GM19395 (cell line): Measurements from ENCODE around the gene B4GALT5.
"Not testable (repeated sequence)": the region's sequence is repeated elsewhere in the genome, so short reads cannot be mapped to it uniquely, and the experiment has no call there.

Source experiments
- ATAC-seq: cut with Tn5 transposase; IDR thresholded peaks from one replicate; pipeline ENCODE4 v1.9.1; 2021; ENCODE audit warnings: mild to moderate bottlenecking, moderate library complexity; ENCODE audit not compliant: unreplicated experiment

Gene B4GALT5

GRCh38 chr20:49631061-49631716, 82.5 kb downstream of the B4GALT5 start:
- ATAC-seq: peak; percentile 54

DNA sequence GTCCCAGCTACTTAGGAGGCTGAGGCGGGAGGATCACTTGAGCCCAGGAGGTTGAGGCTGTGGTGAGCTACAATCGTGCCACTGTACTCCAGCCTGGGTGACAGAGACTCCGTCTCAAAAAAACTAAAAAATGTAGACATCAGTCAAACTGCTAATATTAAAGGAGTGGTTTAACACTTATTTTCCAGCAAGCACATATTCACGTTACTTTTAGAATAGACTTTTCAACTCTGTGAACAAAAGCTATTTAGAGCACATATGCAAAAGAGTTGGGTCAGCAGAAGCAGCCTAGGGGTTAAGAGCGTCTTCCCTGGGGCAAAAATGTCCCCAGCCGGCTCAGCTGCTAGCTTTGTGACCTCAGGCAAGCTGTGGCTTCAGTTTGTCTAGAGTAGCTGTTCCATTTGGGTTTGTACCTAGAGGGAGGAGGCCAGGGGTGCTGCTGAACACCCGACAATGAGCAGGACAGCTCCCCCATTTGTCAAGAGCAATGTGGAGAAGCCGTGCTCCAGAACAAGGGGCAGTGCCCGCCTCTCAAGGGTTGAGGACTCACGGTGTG, 83.2 kb downstream of the B4GALT5 start:
- peak; percentile 75 for ATAC-seq

GRCh38 chr20:49629606-49630005, 84.1 kb downstream of the B4GALT5 start:
- ATAC-seq: no peak

GRCh38 chr20:49628280-49628679, 85.4 kb downstream of the B4GALT5 start:
- ATAC-seq: not testable (repeated sequence)

DNA sequence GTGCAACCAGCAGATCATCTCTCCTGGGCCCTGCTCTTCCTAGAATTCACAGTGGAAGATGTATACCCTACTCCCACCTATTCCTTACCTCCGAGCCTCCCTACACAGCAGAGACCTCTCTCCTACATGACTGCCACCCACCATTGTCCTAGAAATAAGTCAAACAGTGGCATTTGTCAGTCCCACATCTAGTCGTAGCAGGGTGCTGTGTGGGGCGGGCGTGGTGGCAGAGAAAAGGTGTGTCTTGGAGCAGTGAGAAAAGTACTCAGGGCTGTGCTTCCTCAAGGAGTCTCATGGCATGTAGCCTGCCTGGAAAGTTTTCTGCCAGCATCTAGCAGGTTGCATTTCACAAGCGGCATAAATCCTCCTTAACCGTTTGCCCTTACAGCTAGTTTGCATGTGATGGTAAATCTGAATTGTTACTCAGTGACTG, 86.3 kb downstream of the B4GALT5 start:
- ATAC-seq: no peak

GRCh38 chr20:49624988-49625387, 88.7 kb downstream of the B4GALT5 start:
- ATAC-seq: not testable (repeated sequence)

GRCh38 chr20:49624317-49624716, 89.4 kb downstream of the B4GALT5 start:
- ATAC-seq: no peak

DNA sequence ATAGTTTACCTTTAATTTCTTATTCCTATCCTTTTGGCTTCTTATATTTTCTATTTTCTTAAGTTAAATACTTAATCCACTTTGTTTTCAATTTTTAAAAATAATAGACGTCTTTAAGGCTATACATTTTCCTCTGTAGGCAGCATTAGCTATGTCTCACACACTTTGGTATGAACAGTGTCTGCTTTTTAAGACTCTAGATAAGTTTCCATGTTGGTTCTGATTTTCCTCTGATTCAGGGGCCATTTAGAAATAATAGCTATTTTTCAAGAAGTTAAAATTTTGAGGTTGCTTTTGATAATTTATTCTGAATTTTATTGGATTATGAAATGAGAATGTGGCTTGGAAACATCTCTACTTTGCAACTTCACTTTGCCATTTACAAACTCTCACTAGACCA, 91.4 kb downstream of the B4GALT5 start:
- no peak for ATAC-seq

GRCh38 chr20:49620364-49621240, 93.1 kb downstream of the B4GALT5 start:
- ATAC-seq: peak; percentile 75

DNA sequence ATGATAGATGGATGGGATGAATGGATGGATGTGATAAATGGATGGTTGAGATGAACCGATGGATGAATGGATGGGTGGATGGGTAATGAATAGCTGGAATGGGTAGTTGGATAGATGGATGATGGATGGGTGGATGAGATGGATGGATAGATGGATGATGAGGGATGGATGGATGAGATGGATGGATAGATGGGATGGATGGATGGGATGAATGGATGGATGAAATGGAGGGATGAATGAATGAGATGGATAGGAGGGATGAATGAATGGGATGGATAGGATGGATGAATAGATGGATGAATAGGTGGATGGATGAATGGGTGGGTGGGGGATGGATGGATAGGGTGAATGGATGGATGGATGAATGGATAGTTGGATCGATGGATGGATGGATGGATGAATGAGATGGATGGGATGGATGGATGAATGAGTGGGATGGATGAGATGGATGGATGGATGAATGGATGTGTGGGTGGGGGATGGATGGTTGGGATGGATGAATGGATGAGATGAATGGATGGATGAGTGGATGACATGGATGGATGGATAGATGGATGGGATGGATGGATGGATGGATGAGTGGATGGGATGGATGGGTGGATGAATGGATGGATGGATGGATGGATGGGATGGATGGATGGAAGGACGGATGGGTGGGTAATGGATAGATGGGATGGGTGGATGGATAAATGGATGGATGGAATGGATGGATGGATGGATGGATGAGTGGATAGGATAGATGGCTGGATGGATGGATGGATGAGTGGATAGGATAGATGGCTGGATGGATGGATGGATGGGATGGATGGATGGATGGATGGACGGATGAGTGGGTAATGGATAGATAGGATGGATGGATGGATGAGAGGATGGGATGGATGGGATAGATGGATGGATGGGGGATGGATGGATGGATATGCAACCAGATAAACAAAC, 94.3 kb downstream of the B4GALT5 start:
- no peak for ATAC-seq

DNA sequence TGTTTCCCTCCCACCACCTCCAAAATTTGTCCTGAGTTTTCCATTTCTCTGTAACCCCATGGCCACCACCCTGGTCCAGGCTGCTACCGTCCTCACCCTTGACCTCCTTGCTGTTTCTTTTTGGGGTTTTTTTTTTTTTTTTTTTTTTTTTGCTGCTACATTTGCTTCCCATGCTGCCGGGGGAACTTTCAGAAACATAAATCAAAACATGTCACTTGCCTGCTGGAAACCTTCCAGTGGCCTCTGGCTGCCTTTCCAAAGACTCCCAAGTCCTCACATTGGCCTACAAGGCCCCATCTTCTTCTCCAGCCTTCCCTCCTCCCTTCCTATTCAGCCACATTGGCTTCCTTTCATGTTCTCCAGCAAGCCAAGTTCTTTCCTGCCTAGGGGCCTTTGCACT, 95.4 kb downstream of the B4GALT5 start:
- ATAC-seq: no peak

DNA sequence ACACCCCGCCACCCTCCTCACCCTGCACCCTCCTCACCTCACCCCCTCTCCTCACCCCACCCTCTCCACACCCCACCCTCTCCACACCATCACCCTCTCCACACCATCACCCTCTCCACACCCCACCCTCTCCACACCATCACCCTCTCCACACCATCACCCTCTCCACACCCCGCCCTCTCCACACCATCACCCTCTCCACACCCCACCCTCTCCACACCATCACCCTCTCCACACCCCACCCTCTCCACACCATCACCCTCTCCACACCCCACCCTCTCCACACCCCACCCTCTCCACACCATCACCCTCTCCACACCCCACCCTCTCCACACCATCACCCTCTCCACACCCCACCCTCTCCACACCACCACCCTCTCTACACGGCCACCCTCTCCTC, 96.3 kb downstream of the B4GALT5 start:
- ATAC-seq: not testable (repeated sequence)

DNA sequence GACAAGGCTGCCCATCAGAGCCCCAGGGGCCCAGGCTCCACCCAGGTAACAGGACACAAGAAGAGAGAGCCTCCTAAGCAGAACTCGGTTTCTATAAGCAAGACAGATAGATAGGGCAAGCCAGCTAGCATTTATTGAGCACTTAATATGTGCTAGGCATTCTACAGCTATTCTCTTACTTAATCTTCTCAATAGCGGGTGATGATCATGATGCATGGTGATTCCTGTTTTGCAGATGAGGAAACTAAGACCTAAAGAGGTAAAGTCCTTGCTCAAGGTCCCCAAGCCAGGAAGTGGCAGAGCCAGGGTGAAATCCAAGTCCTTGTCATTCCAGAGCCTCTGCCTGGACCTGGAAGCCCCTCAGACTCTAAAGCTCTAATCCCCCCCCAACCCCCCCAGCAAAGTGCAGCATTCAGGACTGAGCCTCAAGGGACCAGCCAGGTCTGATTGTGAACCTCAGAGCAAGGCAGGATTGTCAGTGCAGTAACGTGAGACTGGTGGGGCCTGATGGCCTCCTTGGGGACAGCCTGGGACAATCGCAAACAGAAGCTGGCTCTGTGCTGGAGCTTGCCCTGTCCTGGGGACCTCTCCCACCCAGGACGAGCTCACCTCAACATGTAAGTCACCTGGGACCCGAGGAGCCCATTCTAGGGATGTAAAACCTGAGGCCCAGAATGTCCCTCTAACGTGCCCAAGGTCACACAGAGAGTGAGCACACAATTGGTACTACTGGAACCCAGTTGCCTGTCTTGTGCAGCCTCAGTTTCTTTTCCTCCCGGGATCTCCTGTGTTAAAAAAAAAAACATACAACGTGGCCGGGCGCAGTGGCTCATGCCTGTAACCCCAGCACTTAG, 97.3 kb downstream of the B4GALT5 start:
- ATAC-seq: no peak

GRCh38 chr20:49615401-49616153, 98.1 kb downstream of the B4GALT5 start:
- no peak for ATAC-seq

DNA sequence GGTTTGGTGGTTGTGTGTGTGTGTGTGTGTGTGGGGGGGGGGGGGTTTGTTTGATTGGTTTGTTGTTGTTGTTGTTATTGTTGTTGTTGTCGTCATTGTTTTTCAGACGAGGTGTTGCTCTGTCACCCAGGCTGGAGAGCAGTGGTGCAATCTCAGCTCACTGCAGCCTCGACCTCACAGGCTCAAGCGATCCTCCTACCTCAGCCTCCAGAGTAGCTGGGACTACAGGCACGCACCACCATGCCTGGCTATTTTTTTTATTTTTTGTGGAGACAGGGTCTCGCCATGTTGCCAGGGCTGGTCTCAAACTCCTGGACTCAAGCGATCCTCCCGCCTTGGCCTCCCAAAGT, 98.7 kb downstream of the B4GALT5 start:
- ATAC-seq: not testable (repeated sequence)

DNA sequence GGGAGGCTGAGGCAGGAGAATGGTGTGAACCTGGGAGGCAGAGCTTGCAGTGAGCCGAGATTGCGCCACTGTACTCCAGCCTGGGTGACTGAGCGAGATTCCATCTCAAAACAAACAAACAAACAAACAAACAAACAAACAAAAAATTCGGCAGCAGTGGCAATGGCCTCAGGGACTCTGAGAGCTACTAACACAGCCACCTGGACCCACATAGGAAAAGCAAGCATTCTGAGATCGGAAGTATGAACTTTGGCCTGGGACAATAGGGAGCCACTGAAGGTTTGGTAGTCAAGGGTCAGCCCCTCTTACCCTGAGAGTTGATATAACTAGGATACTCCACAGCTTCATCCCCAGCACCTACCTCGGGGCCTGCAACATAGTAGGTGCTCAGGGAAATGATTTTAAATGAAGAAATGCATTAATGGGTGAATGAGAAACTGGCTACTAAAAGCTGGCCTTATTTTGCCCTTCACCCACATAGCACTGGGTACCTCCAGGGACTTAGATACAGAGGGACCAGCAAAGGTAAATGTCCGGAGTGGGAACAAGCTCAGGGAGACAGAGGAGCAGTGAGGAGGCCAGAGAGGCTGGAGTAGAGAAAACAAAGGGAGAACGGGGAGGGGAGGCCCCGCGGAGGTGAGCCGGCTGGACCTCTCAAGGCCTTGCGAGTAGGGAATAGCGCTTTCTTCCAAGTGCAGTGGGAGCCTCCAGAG, 99.2 kb downstream of the B4GALT5 start:
- no peak for ATAC-seq

DNA sequence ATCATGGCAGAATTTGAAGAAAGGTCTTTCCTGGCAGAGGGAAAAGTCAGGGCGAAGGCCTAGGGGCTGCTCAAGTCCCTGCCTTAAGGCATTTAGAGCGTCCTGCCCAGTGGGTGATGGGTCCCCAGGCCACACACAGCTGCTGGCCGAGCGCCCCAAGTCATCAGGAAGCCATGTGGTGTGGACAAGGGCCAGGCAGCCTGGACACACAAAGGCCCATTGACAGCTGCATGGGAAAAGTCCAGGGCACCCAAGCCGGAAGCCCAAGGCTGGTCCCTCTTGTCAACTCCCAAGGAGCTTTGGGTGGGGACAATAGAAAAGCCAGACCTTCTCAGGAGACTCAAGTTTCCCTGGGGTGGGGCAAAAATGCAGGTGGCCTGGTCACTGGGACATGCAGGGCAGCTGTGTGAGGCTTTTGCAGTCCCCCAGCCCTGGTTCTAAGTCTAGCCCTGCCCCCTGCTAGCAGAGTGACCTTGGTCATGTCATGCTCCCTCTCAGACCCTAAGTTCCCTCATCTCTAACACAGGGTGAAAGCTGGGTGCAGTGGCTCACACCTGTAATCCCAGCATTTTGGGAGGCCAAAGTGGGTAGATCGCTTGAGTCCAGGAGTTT, 101.4 kb downstream of the B4GALT5 start:
- ATAC-seq: no peak

DNA sequence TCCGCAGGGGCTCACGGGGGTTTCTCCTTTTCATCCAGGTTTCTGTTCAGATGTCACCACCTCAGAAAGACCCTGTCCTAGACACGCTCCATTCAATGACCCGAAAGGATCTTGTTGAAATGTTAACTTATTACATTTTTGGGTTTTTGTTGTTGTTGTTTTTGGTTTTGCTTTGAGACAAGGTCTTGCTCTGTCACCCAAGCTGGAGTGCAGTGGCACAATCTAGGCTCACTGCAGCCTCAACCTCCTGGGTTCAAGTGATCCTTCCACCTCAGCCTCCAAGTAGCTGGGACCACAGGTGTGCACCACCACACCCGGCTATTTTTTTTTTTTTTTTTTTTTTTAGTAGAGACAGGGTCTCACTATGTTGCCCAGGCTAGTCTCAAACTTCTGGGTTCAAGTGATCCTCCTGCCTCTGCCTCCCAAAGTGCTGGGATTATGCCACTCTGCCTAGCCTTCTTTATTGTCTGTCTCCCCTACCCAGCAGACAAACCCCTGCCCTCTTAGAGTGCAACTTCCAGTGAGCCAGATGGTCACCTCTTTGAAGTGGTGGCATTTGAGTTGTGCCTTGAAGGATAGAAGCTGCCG, 102.0 kb downstream of the B4GALT5 start:
- ATAC-seq: not testable (repeated sequence)
